ENCODE data around the gene GABRA1.

GABRA1 gene

DNA sequence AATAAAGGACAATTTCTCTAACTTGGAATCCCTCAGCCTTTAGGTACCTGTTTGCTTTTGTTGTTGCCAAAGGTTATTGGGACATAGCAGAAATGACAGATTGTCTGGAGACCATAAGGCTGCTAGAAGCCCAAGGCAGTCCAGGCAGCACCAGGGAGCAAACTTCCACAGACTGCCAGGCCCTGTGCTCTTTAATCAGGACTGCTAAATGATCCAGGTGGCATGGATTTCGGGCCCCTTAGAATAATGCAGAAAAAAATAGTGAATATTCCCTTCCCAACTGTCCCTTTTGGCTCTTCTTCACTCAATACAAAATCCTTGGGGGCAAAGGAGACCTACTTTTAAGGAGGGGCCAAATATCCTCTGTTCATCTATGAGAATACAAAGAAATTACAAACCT, 73.9 kb downstream of the GABRA1 start:
- TF ChIP-seq, protein P1, sequence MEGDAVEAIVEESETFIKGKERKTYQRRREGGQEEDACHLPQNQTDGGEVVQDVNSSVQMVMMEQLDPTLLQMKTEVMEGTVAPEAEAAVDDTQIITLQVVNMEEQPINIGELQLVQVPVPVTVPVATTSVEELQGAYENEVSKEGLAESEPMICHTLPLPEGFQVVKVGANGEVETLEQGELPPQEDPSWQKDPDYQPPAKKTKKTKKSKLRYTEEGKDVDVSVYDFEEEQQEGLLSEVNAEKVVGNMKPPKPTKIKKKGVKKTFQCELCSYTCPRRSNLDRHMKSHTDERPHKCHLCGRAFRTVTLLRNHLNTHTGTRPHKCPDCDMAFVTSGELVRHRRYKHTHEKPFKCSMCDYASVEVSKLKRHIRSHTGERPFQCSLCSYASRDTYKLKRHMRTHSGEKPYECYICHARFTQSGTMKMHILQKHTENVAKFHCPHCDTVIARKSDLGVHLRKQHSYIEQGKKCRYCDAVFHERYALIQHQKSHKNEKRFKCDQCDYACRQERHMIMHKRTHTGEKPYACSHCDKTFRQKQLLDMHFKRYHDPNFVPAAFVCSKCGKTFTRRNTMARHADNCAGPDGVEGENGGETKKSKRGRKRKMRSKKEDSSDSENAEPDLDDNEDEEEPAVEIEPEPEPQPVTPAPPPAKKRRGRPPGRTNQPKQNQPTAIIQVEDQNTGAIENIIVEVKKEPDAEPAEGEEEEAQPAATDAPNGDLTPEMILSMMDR (IDR thresholded peaks at IDR 0.05): no peak

DNA sequence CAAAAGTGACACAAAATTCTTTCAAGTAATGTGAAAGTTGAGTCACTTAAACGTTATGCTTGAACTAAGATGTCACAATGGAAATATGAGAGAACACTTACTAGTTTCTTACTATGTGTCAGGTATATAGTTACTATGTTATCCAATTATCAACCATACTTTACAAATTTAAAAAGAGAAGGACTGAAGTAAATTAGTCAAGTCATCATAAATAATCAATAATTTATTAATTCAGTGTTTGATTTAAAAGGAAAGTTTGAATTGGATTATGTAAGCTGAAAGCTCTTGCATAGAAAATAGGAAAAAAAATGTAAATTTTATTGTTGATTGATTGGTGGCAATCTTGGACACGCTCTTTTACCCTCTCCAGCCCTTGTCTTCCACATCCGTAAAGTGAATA, 76.3 kb downstream of the GABRA1 start:
- TF ChIP-seq, protein P1 (IDR thresholded peaks at IDR 0.05): no peak

DNA sequence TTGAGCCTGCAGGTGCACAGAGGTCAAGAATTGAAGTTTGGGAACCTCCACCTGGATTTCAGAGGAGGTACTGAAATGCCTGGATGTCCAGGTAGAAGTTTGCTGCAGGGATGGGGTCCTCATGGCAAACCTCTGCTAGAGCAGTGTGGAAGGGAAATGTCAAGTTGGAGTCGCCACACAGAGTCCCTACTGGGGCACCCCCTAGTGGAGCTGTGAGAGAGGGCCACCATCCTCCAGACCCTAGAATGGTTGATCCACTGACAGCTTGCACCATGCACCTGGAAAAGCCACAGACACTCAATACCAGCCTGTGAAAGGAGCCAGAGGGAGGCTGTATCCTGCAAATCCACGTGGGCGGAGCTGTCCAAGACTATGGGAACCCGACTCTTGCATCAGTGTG, 78.0 kb downstream of the GABRA1 start:
- TF ChIP-seq, protein P1 (IDR thresholded peaks at IDR 0.05): no peak; the same call in 1 of the 2 replicates

DNA sequence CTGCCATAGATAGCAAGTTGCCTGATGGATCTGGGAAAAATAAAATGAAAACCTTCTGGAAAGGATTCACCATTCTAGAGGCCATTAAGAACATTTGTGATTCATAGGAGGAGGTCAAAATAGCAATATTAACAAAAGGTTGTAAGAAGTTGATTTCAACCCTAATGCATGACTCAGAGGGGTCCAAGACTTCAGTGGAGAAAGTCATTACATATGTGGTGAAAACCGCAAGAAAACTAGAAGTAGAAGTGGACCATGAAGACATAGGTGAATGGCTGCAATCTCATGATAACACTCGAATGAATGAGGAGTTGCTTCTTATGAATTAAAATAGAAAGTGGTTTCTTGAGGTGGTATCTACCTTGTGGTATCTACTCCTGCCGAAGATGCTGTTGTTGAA, 86.6 kb downstream of the GABRA1 start:
- TF ChIP-seq, protein P1 (IDR thresholded peaks at IDR 0.05): no peak

DNA sequence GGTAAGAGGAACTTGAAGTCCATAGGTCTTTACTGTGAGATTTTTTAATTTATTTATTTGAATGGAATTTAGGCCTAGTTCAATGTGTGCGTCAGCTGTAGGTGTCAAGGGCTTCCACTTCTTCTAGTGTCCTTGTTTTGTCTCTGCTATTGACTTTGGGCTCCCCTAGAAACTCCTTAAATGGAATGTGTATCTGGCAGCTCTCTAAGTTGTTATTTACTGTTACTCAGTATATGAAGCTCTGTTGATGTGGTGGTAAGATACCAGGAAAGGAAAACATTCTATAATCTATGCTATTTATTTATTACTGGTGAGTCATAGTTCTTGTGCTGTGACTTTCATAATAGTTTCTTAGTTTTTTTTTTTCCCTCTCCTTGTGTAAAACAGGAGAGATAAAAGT, 97.1 kb downstream of the GABRA1 start:
- TF ChIP-seq, protein P1 (IDR thresholded peaks at IDR 0.05): no peak

DNA sequence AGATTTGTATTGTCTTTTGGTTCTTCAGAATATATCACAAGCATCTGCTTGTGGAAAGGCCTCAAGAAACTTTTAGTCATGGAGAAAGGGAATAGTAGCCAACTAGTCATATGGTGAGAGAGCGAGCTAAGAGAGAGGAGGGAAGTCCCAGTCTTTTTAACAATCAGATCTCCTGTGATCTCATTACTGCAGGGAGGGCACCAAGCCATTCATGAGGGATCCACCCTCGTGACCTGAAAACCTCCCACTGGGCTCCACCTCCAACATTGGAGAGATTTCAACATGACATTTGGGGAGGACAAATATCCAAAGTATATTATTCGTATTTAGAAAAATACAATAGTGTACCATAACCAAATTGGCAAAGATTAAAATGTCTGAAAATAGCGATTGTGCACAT, 99.0 kb downstream of the GABRA1 start:
- TF ChIP-seq, protein P1 (IDR thresholded peaks at IDR 0.05): no peak

Measured in LNCAP (cell line).